GM19463 (cell line): Measurements from ENCODE around the gene HES5.
"Not testable (repeated sequence)": the region's sequence is repeated elsewhere in the genome, so short reads cannot be mapped to it uniquely, and the experiment has no call there.

ENCODE experiments used
- ATAC-seq: cut with Tn5 transposase; IDR thresholded peaks from one replicate; pipeline ENCODE4 v1.9.1; 2021; ENCODE audit warnings: mild to moderate bottlenecking, moderate library complexity; ENCODE audit not compliant: unreplicated experiment

HES5 gene

DNA sequence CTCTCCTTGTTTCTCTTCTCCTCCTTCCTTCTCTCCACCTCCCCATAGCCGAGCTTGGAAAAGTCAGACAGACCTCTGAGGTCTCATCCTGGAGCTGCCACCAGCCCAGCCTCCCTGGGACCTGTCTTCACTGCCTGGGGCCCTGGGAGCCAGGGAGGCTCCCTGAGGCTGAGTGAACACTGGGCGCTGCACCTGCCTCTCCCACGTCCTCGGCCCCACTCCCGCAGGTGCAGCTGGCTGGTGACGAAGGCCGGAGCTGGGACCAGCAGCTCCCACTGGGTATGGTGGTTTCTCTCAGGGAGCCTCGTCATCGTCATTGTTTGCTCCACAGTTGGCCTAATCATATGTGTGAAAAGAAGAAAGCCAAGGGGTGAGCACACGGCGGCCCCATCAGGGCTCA is 31.4 kb upstream of the HES5 start:
- ATAC-seq, result no peak

DNA sequence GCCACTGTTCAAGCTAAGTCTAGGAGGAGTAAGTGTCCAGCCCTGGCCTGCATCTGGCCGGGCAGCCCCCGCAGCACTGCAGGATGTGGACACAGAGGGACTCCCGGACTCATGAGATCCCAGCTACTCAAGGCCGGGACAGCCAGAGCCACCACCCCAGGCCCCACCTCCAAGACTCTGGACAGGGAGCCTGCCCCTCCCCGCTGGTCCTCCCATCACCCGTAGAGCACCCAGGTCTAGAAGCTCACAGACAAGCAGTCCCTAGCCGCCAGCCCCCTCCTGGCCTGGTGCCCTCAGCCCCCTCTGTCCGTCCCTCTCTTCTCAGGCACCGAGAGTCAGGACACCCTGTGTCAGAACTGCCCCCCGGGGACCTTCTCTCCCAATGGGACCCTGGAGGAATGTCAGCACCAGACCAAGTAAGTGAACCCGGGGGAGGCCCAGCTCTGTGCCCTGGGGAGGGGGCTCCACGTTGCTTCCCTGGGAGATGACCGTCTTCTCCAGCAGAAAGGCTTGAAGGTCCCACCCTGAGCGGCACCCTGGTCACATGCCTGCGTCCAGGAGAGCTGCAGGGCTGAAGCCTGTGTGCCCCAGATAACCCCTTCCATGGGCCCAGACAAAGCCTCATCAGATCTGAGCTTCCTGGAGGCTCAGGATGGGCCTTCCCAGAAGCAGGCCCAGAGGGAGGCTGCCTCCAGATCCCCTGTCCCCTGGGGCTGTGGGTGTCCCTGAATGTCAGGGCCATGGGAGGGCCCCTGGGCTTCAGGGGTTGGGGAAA is 30.4 kb upstream of the HES5 start:
- no peak for ATAC-seq

DNA sequence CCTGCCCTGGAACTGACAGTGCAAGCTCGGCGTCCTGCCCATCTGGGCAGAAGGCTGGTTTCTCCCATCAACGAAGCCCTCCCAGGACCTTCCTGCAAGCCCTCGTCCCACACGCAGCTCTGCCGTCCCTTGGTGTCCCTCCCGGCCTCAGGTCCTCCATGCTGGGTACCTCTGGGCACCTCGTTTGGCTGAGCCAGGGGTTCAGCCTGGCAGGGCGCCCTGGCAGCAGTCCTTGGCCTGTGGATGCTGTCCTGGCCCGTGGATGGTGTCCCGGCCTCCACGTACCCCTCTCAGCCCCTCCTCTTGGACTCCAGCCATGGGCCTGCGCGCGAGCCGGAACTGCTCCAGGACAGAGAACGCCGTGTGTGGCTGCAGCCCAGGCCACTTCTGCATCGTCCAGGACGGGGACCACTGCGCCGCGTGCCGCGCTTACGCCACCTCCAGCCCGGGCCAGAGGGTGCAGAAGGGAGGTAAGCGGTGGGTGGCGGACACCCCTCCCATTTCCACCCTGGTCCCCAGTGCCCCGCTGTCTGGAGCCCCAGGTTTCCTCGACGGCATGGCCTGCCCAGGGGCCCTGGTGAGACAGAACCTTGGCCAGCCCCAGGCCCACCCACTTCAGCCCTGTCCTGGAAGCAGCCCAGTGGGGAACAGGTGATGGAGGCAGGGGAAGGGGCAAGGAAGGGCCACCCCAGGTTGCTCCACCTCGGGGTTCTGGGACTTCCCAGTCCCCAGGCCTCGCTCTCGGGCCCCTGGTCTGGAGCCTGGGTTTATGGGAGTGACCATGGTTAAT is 29.6 kb upstream of the HES5 start:
- no peak for ATAC-seq

DNA sequence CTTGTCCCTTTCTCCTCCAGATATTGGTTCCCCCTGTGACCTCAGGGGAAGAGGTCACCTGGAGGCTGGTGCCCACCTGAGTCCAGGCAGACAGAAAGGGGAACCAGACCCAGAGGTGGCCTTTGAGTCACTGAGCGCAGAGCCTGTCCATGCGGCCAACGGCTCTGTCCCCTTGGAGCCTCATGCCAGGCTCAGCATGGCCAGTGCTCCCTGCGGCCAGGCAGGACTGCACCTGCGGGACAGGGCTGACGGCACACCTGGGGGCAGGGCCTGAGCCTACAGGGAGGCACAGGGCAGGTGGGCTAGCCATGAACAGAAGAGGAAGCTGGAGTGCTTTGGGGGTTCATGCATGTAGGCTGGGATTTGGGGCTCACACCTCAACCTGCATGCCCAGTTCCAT is 28.8 kb upstream of the HES5 start:
- ATAC-seq, result no peak

DNA sequence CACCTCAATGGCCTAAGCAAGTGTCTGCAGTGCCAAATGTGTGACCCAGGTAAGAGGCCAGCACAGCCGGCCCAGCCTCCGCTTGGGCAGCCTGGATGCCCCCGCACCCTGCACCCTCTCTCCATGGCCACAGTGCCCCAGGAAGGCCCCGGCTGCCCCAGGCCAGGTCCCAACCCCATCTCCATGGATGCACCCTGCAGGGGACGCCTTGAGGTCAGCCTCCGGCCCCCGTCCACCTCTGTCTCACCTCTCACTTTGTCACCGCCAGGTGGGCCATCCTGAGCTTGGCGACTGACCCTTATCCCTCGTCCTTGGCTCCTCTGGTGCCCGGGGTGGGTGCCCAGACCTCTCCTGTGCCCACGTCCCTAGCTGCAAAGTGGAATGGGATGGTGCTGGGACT is 28.4 kb upstream of the HES5 start:
- no peak for ATAC-seq

DNA sequence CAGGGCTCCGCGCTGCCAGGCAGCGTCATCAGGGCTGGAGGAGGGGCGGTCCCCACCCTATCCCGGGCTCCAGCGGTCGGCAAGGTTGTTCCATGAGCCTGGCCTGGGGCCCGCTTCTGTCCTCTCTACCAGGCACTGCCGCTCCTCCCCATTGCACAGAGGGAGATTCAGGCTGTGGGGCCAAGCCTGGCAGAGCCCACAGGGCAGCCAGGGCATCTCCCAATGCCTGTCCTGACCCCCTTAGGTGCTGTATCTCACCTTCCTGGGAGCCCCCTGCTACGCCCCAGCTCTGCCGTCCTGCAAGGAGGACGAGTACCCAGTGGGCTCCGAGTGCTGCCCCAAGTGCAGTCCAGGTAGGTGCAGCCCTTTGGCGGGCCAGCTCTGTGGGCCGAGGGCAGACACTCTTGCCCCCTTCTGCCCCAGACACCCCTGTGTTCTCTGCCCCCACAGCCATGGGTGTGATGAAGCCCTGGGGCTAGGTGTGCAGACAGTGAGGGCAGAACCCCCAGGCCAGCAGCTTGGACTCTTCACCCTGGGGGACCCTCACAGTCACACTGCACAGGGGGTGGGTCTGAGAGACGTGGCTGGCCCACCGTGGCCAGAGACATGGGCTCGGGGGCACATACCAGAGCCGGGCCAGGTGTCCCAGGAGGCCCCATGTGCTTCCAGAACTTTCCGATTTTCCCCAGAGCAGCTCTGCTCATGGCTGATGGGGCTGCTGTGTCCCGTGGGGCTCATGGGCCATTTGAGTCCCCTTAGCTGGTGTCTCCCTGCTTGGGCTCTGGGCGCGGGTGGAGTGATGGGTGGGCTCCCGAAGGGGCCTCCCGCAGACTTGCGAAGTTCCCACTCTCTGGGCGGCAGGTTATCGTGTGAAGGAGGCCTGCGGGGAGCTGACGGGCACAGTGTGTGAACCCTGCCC is 27.7 kb upstream of the HES5 start:
- no peak for ATAC-seq

DNA sequence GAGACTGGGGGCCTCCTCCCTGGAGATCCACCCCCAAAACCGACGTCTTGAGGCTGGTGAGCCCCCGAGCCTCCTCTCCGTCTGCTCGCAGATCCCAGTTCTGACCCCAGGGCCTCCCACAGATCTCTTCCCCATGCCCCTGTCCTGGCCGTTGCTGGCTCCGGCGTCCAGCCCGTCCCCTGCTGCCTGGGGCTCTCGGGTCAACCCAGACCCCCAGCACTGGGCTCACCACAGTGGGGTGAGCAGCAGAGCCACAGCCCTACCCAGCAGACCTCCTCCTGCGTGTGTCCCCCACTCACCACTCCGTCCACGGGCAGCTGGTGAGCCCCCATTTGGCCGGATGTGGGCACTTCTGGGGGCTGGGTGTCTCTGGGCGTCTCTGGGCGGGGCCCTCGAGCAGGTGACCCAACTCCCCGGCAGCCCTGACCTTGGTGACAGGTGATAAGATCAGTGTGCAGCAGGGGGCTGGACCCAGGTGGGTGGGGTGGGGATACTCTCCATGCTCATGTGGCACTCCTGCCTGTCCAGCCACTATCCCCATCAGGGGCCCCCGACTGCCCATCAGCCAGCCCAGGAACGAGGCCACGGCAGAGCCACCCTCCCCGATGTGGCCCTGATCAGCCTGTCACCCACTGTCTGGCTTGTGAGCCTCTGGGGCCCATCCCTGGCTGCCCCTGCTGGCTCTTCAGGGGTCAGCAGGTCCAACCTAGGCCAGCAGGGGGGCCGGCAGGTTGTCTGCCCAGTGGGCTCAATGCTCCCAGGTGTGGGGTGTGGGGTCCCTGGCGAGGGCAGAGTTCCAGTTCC is 26.8 kb upstream of the HES5 start:
- ATAC-seq, result no peak

DNA sequence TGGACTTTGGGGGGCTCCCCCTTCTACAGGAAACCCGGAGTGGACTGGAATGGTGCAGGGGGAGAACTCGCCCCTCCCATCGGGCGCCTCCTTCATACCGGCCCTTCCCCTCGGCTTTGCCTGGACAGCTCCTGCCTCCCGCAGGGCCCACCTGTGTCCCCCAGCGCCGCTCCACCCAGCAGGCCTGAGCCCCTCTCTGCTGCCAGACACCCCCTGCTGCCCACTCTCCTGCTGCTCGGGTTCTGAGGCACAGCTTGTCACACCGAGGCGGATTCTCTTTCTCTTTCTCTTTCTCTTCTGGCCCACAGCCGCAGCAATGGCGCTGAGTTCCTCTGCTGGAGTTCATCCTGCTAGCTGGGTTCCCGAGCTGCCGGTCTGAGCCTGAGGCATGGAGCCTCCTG is 26.2 kb upstream of the HES5 start, which contains the start of gene TNFRSF14:
TSS of gene TNFRSF14 (plus strand) at position 95 of the 401 bp plus-strand sequence. CDS start at position 389, 294 bp downstream.
- no peak for ATAC-seq

DNA sequence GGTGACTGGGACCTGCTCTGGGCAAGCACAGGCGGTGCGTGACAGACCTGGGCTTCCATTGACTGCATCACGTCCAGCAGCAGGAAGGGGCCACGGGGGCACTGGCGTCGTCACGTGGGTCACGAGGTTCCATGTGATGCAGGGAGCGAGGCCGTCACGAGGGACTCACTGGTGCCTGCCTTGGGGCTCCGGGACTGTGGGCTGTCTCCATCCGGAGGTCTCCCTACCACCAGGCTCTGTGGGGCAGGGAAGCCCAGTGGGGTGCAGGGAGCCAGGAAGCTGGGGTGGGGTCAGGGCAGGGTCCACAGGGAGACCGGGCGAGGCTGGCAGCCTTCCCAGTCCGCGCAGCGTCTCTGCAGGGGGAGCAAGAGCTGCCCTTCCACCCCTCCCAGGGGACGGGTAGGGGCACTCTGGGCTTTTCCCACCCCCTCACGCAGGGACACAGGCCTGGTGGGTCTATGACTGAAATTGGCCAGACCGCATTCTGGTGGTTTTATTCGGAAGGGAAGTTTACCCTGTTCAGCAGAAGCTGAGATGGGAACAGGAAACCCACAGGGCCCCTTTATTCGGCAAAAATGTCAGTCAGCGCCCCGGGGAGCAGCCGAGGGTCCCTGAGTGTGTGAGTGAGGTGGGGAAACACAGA is 25.7 kb upstream of the HES5 start:
- no peak for ATAC-seq

DNA sequence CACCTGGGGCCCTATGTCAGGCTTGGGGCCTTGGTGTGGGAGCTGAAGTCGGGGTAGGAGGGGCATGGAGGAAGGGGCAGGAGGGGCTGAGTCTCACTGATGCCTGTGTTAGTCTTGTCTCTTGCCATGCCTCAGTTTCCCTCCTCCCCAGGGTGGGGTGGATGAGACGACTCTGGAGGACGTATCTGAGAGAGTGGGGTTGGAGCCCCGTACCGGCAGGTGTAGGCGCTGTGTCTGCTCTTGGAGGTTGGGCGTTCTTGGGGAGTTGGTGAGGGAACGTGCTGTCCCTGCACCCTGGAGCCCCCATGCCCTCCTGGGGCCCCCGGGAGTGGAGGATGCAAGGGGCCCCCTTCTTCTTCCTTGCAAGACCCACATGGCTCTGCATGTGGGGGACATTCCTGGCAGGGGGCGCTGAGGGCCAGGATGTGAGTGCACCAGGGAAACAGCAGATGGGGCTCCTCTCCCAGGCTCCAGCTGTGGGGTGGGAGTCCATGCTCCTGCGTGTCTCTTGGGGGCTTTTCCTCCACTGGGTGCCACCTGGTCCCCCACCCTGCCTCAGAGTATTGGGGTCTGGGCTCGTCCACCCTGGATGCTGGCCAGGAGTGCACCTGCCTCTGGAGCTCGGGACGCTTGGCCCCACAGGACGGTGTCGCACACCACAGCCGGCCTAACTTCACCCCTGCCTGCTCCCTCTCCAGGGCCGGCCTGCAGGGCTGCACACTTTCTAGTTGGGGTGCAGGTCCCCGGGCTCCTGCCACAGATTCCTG is 24.7 kb upstream of the HES5 start:
- ATAC-seq, result no peak

DNA sequence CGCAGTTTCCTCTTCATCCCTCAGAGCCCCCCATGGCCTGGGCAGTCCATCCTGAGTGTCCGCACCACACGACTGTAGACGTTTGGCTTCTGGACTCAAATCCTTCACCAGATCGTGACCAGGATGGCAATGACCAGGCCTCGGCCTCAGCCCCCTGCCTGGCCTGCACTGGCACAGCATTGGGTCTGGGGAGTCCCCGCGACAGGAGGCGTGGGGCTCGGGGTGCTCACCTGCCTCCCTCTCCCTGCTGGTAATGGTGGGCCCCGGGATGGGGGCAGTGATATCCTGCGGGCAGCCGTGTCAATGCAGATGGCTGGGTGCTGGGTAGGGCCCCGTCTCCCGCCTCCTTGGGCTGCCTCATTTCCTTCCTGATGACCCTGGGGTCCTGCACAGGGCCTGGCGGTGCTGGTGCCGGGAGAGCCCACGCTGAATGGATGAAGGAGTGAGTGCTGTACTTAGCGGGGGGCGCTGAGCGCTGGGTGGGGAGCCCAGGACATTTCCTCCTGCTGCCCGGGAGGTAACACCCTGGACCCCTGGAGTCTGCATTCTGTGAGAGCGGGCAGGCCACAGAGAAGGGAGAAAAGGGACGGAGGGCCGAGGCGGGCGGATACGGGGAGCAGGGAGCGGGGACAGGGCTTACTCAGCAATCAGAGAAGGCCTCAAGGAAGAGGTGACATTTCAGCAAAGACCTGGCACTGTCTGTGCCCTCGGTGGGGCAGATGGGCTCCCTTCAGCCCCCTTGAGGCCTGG is 24.0 kb upstream of the HES5 start:
- ATAC-seq, result no peak

DNA sequence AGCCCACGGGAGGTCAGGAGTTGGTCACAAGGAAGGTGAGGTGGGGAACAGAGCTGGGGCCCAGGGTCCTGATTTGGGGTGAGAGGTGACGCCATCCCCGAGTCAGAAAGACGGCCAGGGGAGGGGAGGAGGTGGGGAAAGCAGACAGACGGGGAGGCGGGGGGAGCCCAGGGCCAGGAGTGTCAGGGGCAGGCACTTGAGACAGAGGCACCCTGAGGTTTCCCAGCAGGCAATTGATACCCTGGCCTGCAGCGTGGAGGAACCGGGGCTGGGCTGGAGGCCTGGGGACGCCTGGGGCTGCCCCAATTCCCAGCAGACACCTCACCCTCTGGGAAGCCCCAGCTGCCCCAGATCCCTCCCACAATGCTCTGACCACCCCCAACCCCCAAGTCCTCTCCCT is 23.0 kb upstream of the HES5 start:
- ATAC-seq, result not testable (repeated sequence)

DNA sequence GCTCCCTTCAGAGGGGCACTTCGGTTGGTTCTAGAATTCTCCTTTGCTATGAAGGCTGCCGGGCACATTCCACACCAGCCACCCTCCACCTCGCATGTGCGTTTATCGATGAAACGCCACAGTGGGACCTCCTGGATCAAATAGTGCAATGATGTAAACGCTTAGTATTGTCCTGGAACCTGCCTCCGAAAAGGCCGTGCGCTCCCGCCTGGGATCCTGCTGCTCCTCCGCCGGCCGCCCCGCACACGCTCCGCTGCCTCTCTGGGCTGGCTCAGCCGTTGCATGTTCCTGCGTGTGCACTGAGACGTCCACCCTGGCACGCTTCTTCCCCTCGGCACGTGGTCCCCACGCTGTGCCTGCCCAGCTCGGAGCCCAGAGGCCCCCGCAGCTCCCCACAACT is 22.1 kb upstream of the HES5 start:
- no peak for ATAC-seq

DNA sequence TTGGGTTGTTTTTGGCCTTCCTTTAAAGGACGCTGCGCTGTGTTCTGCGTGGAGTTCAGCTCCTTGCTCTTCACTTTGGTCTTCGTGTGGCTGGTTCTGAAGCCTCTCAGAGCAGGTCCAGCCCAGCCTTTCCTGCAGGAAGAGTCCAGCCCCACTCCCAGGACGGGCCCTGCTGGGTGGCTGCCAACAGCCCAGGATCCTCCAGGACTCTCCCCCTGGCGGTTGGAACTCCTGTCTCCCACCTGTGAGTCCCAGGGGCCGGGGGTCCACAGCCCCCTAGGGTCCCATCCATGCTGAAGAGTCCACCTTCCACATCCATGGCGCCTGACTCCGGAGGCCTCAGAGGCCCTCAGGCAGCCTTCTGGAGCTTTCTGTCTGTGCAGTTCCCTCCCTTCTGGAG is 21.5 kb upstream of the HES5 start:
- ATAC-seq, result not testable (repeated sequence)

DNA sequence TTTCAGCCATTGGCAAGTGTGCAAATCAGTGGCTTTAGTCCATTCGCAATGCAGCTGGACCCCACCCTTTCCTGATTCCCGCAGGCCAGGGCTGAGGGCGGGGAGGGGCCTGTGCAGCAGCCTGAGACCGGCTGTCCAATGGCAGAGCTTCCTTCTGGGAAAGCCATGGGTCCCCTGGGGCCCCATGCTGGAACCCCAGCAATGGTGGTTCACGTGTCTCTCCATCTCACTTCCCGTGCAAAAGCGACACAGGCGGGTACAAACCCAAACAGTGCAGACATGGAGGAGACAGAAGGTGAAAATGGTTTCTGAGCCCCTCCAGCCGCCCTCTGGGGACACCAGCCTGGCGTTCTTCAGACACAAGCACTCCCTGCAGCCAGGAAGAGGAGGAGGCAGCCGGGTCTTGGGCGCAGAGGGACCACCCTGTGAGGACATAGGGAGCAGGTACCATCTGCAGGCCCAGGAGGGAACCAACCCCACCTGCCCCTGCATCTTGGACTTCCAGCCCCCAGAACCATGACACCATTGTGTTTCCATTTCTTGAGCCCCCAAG is 20.3 kb upstream of the HES5 start:
- ATAC-seq, result not testable (repeated sequence)

DNA sequence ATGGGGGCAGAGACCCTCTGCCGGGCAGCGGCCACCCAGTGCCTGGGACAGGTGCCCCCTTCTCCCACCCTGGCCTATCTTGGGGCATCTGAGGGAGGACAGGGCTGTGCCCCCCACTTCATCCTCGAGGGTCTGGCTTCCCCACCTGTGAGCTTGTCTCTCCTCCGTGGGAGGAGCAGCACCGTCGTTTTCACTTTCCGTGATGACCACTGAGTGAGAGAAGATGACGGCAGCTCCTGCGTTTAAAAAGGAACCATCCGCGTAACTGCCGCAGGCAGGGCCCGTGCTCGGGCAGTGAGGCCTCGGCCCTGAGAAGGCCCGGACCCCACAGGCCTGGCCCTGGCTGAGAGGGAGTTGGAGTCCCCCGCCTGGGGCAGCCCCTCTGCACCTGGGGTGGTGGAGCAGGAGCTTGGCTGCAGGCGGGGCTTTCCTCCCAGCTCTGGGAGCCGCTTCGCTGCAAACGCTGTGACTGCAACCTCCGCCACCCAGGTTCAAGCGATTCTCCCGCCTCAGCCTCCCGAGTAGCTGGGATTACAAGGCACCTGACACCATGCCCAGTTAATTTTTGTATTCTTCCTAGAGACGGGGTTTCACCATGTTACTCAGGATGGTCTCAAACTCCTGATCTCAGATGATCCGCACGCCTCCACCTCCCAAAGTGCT is 19.4 kb upstream of the HES5 start:
- not testable (repeated sequence) for ATAC-seq

DNA sequence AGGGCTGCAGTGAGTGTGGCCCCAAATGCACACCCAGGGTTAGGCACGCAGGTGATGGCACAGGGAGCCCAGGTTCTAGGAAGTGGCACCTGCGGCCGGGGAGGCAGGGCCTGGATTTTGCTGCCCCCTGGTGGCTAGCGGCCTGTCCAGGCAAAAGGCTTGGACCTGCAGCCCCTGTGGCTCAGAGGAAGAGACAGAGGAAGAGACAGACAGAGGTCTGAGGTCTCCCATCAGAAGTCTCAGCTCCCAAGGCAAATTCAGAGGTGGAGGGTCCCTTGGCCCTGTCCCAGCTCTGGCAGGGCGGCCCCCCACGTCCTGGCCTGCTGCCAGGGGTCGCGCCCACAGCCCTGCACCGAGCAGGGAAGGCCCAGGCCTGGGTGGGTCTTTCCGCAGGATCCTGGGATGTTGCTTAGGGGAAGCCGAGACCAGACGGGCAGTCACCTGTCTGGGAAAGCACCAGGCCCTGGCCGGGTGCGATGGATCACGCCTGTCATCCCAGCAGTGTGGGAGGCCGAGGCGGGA is 18.1 kb upstream of the HES5 start:
- no peak for ATAC-seq
